GM21390 (cell line): Measurements from ENCODE around the gene SLC38A5.

Experiments used
- ATAC-seq: cut with Tn5 transposase; IDR thresholded peaks from one replicate; pipeline ENCODE4 v1.9.1; 2021; ENCODE audit not compliant: unreplicated experiment

SLC38A5 gene

GRCh38 chrX:48492293-48492910, 22.3 kb upstream of the SLC38A5 start:
- no peak for ATAC-seq

GRCh38 chrX:48491809-48492208, 21.7 kb upstream of the SLC38A5 start:
- ATAC-seq = no peak

DNA sequence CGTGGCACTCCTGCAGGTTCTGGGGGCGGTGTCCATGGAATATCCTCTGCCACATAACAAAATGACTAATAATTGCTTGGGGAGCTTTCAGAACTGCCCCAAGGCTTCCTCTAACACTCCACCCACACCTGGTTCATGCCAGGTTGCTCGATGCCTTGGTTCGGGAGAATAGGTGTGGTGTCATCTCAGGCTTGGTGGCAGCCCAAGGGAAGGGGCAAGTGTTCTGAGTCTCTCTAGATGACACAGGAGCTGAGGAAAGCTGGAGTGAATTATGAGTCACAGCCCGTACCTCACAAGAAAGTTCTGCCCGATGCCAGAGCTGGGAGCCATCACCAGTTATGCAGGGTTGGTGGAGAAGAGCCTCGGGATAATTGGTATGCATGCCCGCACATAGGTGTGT, 20.6 kb upstream of the SLC38A5 start:
- ATAC-seq = no peak

DNA sequence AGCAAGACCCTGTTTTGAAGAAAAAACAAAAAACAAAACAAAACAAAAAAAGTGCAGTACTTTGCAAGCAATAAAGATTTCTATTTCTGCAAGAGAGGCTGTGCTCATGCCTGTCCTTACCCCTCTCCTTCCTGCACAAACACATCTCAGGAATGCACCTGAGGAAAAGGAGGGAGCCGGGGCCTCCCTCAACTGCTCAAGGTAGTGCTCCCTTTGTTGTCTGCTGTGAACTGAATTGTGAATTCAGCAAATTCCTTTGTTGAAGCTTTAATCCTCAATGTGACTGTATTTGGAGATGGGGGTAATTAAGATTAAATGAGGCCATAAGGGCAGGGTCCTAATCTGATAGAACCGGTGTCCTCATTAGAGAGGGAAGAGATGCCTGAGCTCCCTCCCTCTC, 19.8 kb upstream of the SLC38A5 start:
- ATAC-seq = no peak

DNA sequence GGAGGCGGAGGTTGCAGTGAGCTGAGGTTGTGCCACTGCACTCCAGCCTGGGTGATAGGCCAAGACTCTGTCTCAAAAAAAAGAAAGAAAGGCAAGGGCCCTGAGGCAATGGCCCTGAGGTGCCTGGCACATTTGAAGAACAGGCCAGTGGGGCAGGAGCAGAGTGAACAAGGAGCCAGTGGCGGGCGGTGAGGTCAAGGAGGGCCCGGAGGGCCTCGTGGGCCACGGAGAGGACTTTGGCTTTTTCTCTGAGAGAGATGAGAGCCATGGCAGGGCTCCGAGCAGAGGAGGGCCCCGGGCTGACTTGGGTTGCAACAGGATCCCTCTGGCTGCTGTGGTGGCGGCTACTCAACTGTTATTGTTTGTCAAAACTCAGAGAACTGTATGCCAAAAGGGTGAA, 19.2 kb upstream of the SLC38A5 start:
- no peak for ATAC-seq

DNA sequence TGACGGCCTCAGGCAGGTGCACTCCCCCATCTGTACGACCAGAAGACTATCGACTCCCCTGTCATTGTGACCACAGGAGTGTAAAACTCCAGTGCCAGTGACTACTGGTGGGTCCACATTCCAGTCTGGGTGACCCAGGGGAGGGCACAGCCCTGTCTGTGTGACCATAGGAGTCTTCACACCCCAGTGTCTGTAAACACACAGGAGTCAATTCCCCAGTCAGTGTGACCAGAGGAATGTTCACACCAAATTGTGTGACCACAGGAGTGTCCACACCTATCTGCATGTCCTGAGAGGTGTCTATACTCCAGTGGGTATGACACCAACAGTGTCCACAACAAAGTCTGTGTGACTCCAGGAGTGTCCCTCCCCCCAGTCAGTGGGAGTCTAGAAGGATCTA, 18.0 kb upstream of the SLC38A5 start:
- ATAC-seq = no peak

- ATAC-seq = no peak
Observed at GRCh38 chrX:48487362-48487798, 17.3 kb upstream of the SLC38A5 start.

DNA sequence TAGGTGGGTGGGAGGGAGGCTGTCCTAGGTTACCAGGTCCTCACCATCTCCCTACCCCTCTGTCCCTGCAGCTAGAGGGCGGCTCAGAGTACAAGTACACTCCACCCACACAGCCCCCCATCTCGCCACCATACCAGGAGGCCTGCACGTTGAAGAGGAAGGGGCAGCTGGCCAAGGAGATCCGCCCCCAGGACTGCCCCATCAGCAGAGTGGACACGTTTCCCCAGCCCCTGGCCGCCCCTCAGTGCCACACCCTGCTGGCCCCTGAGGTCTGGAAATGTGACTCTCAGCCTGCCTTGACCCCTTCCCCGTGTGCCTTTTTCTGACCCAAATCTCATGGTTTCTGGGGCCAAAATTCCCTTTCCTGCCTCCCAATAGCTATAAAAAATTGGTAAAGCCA, 12.5 kb upstream of the SLC38A5 start:
- ATAC-seq = no peak

- ATAC-seq = no peak
Observed at GRCh38 chrX:48480583-48480982, 10.5 kb upstream of the SLC38A5 start.

DNA sequence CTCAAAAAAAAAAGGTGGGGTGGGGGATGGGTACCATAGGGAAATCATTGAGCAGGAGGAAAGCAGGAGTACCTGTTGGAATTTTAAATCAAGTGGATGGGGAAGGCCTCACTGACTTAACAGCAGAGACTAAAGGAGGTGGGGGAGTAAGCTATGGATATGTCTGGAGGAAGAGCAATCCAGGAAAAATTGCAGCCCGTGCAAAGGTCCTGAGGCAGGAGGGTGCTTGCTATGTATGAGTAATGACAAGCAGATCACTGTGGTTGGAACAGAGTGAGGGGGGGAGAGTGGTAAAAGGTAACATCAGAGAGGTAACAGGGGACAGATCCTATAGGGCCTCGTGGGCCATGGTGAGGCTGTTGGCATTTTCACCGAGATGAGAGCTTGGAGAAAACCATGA, 10.1 kb upstream of the SLC38A5 start:
- no peak for ATAC-seq

DNA sequence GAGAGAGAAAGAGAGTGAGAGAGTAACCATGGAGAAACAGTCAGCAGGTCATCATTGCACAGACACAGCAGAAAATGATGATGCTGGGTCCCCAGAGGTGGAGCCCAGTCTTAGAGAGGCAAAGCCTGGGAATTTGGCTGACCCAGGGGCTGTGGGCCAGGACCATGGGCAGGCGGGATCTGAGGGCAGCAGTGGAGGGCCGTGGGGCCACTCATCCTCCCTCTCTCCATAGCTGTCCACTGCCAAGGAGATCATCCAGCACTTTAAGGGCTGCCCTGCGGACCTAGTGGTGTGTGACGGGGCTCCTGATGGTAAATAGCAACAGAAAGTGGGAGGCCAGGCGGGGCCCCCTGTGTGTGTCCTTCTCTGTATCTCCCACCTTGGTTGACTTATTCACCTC, 8.7 kb upstream of the SLC38A5 start:
- ATAC-seq = no peak

DNA sequence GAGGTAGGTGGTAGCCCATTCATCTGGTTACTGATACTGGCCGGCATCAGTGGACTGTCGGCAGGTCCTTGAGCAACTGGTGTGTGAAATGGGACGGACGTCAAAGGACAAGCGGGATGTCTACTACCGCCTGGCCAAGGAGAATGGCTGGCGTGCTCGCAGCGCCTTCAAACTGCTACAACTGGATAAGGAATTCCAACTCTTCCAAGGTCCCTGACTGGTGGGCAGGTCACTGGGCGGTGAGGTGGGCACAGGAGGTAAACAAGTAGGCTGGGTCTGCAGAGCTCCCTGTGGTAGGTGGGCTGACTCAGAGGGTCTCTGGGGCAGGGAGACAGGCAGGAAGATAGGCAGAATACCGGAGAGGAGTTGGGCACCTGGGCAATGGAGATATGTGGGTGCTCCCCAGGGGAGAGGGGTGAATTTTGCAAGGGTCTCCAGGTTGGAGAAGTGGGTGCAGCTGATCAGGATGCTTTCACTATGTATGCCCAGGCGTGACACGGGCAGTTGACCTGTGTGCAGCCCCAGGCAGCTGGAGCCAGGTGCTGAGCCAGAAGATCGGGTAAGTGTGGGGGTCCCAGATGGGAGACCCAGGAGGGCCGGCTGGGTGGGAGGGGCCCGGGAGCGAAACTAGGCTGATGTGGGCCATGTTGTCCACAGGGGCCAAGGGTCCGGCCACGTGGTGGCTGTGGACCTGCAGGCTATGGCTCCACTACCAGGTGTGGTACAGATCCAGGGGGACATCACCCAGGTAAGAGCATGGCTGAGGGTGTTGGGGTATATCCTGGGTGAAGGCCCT, 8.1 kb upstream of the SLC38A5 start:
- ATAC-seq = no peak

DNA sequence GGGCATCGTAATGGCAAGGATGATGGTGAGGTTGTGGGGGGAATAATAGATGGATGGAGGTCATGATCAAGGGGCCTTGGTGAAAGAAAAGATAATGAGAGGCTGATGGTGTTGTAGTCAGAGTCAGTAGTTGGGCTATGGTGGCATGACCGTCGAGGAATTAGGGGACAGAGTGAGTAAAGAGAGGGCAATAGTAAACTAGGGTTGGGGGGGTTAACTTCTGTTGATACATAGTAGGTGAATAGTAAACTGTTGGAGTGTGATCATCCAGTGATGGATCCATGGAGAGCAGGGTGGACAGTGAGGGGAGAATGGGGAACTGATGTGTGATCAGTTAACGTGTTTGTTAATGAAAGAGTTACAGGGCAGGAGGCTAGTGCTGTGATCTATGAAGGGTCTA, 6.9 kb upstream of the SLC38A5 start:
- ATAC-seq = no peak

GRCh38 chrX:48475774-48476577, 5.9 kb upstream of the SLC38A5 start, which contains the start of gene FTSJ1:
Gene FTSJ1, plus strand, starts transcription at chrX:48476199. Its CDS starts 1,849 bp downstream, at chrX:48478048.
- ATAC-seq = peak; percentile 81

DNA sequence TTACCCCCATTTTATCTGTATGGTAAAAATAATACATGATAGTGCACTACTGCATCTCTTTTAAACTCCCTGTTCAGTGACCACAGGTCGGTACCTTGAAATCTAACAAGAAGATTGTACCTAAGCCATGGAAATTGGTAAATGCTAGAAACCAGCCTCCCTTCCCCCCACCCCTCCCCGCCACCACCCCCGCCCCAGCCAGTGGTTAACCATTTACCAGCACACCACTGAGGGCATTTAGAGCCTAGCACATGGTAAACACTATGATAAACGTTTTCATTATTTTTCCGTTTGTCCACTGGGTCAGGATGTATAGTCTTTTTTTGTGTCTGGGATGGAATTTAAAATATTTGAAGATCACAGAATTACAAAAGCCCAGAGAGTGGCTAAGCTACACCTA, 5.2 kb upstream of the SLC38A5 start:
- ATAC-seq = no peak

- ATAC-seq = no peak
Observed at GRCh38 chrX:48474581-48474980, 4.5 kb upstream of the SLC38A5 start.

DNA sequence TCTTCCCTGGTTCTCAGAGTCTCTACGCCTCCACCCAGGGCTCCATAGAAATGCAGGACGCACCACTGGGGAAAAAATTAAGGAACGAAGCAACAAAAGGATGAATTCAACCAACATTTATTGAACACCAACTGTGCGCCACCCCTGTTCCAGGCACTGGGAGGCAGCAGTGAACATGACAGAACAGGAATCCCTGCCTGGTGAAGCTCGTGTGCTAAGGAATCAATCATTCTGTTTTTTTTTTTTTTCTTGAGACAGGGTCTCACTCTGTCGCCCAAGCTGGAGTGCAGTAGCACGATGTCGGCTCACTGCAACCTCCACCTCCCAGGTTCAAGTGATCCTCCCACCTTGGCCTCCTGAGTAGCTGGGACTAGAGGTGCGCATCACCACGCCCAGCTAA, 4.1 kb upstream of the SLC38A5 start:
- ATAC-seq = no peak

DNA sequence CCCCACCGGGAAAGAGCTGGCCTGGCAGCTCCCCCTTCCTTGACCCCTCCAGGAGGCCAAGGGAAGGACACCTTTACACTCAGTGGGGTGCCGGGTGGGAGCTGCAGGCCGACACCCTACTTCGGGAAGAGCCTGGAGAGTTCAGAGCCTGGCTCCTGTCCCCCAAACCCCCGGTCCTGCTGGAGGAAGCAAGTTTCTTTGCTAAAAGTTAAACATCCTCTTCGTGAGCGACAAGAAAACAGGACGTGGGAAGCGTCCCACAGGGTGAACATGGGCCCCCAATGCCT, 3.6 kb upstream of the SLC38A5 start:
- ATAC-seq = no peak

DNA sequence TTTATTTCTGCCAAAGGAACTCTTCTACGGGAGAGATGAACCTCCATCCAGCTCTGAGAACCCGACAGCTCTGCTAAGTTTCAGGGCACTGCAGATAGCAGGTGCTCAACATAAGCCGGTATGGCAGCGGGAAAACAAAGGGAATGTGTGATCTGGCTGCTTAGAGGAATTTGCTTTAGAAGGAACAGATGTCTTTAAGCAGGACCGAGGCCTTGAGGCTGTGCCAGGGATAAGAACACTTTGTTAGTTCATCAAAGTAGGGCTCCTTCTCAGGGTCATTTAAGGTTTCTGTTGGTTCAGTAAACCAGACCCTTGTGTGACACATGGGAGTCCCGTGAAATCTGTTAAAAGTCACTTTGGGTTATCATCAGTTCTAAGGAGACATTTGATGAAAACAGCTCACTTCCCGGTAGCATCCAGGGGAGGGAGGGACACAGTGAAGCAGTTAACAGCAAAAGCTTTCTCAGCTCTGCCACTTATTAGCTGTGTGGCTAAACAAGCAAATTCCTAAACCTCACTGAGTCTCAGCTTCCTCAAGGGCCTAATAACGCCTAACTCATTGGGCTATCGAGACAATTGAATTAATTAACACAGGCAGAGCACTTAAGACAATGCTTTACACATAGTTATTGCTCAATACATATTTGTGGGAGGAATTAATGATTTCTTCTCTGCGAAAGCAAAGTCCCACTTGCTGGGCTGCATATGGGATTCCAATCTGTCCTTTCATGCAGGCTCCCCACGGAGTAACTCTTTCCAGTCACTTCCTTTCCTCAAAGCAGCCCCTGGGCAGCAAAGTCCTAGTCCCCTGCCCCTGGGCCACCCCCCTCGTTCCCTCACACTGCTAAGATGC, 3.0 kb upstream of the SLC38A5 start:
- ATAC-seq = no peak

GRCh38 chrX:48472225-48472624, 2.2 kb upstream of the SLC38A5 start:
- no peak for ATAC-seq

DNA sequence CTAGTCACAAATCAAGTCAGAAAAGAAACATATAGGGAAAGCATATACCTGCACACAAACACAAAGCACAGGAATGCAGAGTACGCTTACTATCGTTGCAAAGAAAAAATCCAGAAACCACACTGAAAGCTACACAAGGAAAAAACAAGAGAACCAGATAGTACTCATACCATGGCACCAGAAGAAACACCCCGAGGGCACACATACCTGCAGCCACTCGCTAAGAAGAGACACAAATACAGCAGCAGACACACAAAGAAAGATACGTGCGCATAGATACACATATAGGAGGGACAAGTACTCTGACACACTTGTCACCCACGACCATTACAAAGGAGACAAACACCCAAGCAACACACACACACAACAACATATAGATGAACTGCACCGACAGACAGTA, 1.4 kb upstream of the SLC38A5 start:
- ATAC-seq = no peak
